Measurements from ENCODE around the gene KLHL1. TPM values are rescaled to one million over a fixed set of nuclear protein-coding genes. Genes with fewer than 3 reads are reported as not detected.

KLHL1 gene
- total and polyA plus RNA-seq, 2 of the 4 experiments (the other 2 are of a cell fraction): not detected

GRCh38 chr13:69828527-69828926, 279.7 kb downstream of the KLHL1 start:
- Histone ChIP-seq H3K9ac (ENCODE audit: low read depth, low read length) (no peak overlapping the region), H2AK5ac (ENCODE audit: low read depth, low read length) (no peak overlapping the region), H3K18ac (ENCODE audit: low read depth, low read length) (no peak overlapping the region), H4K91ac (ENCODE audit: insufficient read depth, low read depth, low read length) (no peak overlapping the region), H4K5ac (ENCODE audit: low read depth, low read length) (no peak overlapping the region), H3K4ac (ENCODE audit: low read depth, low read length) (no peak overlapping the region), H2BK15ac (ENCODE audit: low read depth, low read length) (no peak overlapping the region), H2AFZ (replicated peaks; ENCODE audit: low read length, poor library complexity) (no peak overlapping the region), H3K27me3 (ENCODE audit: control insufficient read depth, insufficient read depth, low read length) (no peaks in the 10 kb centered on the region), H4K20me1 (ENCODE audit: insufficient read depth, low read length) (no peaks in the 10 kb centered on the region), H3K79me1 (ENCODE audit: low read depth in 1 of 2, low read length in 2 of 2) (no peaks in the 10 kb centered on the region), H2AK9ac (replicated peaks; ENCODE audit: low read depth, low read length, poor library complexity) (no peak overlapping the region), H4K8ac (ENCODE audit: low read depth in 2 of 2, low read length in 2 of 2) (no peak overlapping the region), H3K4me2 (ENCODE audit: low read depth, low read length) (no peak overlapping the region), H3K9me1 (ENCODE audit: insufficient read depth, low read length) (no peaks in the 10 kb centered on the region), H2BK20ac (ENCODE audit: low read depth, low read length) (no peak overlapping the region), H3K36me3 (ENCODE audit: control insufficient read depth, insufficient read depth, low read length) (no peaks in the 10 kb centered on the region), H3K9me3 (ENCODE audit: control insufficient read depth, insufficient read depth, low read length) (peaks cover 10% of the 10 kb centered on the region; the same call in 1 of the 2 replicates), H2BK120ac (ENCODE audit: low read depth, low read length) (no peak overlapping the region), H3K27ac (ENCODE audit: insufficient read depth, low read length) (no peak overlapping the region), H3K4me1 (ENCODE audit: control insufficient read depth, insufficient read depth, low read length) (no peaks in the 10 kb centered on the region), H3K23ac (ENCODE audit: low read depth, low read length) (no peak overlapping the region), H3K56ac (ENCODE audit: extremely low read depth, insufficient read depth, low read length) (no peak overlapping the region), H3K4me3 (ENCODE audit: insufficient read depth, low read depth, low read length) (no peak overlapping the region), H2BK5ac (ENCODE audit: low read depth, low read length, poor library complexity, severe bottlenecking) (no peak overlapping the region), H3K14ac (replicated peaks; ENCODE audit: low read depth, low read length) (no peak overlapping the region)
- dilution Hi-C loops (cut with HindIII; ENCODE audit: low sequenced_read_pairs, unreplicated experiment): no loop called here
- ATAC-seq (ENCODE audit: low read depth) (no peak), DNase-seq (no peak)
- no TSS peak for BruUV-seq (replicated peaks)
- POLR2A ChIA-PET (ENCODE audit: unreplicated experiment): no interaction called here
- in situ Hi-C loops (cut with MboI; ENCODE audit: low sequenced_read_pairs): no loop called here
- intact Hi-C loops (cut with micrococcal nuclease): no loop called here
- whole genome bisulfite sequencing, 2 experiments (ENCODE audit: extremely low coverage in 2 of 2, insufficient read length in 1 of 2): no CpG with 5 or more reads among the region's 2 CpGs
- CTCF ChIA-PET: no interaction called here
- no peak for TF ChIP-seq POLR2A (IDR thresholded peaks at IDR 0.05; ENCODE audit: low read depth, low read length)
- no peak for TF ChIP-seq ELK1 (IDR thresholded peaks at IDR 0.05; ENCODE audit: borderline replicate concordance, low read depth, low read length)
- TF ChIP-seq CHD1 (IDR thresholded peaks at IDR 0.05; ENCODE audit: low read depth, low read length): no peak
- no peak for TF ChIP-seq FOS (IDR thresholded peaks at IDR 0.05; ENCODE audit: low read depth, low read length)
- no peak for TF ChIP-seq RAD21 (IDR thresholded peaks at IDR 0.05; ENCODE audit: low read length)
- TF ChIP-seq NFE2L2 (IDR thresholded peaks at IDR 0.05; ENCODE audit: low read depth, low read length): no peak
- TF ChIP-seq CEBPB (IDR thresholded peaks at IDR 0.05; ENCODE audit: low read depth, low read length): no peak
- TF ChIP-seq, protein P1, sequence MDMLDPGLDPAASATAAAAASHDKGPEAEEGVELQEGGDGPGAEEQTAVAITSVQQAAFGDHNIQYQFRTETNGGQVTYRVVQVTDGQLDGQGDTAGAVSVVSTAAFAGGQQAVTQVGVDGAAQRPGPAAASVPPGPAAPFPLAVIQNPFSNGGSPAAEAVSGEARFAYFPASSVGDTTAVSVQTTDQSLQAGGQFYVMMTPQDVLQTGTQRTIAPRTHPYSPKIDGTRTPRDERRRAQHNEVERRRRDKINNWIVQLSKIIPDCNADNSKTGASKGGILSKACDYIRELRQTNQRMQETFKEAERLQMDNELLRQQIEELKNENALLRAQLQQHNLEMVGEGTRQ (IDR thresholded peaks at IDR 0.05; ENCODE audit: low read depth, low read length): no peak
- TF ChIP-seq BHLHE40 (IDR thresholded peaks at IDR 0.05; ENCODE audit: low read depth, low read length): no peak
- TF ChIP-seq RCOR1 (IDR thresholded peaks at IDR 0.05; ENCODE audit: insufficient replicate concordance, low read length): no peak
- TF ChIP-seq MAZ (IDR thresholded peaks at IDR 0.05; ENCODE audit: borderline replicate concordance, low read depth, low read length): no peak
- TF ChIP-seq CTCF (conservative IDR thresholded peaks at IDR 0.05; ENCODE audit: low read depth, low read length): no peak
- no peak for TF ChIP-seq SMC3 (IDR thresholded peaks at IDR 0.05; ENCODE audit: low read depth, low read length)
